ENCODE data around the gene MEFV. TPM values are rescaled to one million over a fixed set of nuclear protein-coding genes. Genes with fewer than 3 reads are reported as not detected.
A peak's percentile ranks its signal among the peaks of the same experiment; 100 is the strongest.

MEFV gene
- total and polyA plus RNA-seq, 2 of the 4 experiments (the other 2 are of a cell fraction), result not detected

DNA sequence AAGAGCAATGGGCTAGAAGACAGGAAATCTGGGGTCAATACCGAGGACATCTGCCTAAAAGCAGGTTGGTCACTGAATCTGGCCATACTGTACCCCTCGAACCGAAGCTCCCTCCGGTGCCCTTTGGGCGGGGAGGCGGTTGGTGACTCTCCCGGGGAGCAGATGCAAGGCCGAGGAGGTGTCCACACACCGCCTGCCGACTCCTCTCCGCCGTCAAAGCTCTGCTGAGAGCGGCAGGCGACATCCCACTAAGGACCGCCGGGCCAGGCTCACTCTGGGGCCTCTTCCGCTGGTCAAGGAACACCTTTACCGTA lies 21.9 kb downstream of the MEFV start:
- peak overlapping the region; percentile 100 for H2AFZ ChIP-seq (replicated peaks; ENCODE audit: low read length, poor library complexity)
- H3K9me1 ChIP-seq (ENCODE audit: insufficient read depth, low read length), result peaks cover 3% of the 10 kb centered on the region; the same call in 1 of the 2 replicates
- no peak overlapping the region for H2BK20ac ChIP-seq (ENCODE audit: low read depth, low read length)
- H3K9me3 ChIP-seq (ENCODE audit: control insufficient read depth, insufficient read depth, low read length), result peaks cover 4% of the 10 kb centered on the region; the same call in 1 of the 2 replicates
- peak overlapping the region; percentile 94 for H2AK9ac ChIP-seq (replicated peaks; ENCODE audit: low read depth, low read length, poor library complexity)
- no peak overlapping the region for H2BK120ac ChIP-seq (ENCODE audit: low read depth, low read length)
- ATAC-seq (ENCODE audit: low read depth) (no peak), DNase-seq (no peak)
- dilution Hi-C loops (cut with HindIII; ENCODE audit: low sequenced_read_pairs, unreplicated experiment), result no loop called here
- H3K27me3 ChIP-seq (ENCODE audit: control insufficient read depth, insufficient read depth, low read length), result no peaks in the 10 kb centered on the region
- ChIA-PET CTCF (no interaction called here), POLR2A (ENCODE audit: unreplicated experiment) (no interaction called here)
- H3K18ac ChIP-seq (ENCODE audit: low read depth, low read length), result no peak overlapping the region
- no TSS peak for BruUV-seq (replicated peaks)
- H3K14ac ChIP-seq (replicated peaks; ENCODE audit: low read depth, low read length), result peak overlapping the region; percentile 17
- intact Hi-C loops (cut with micrococcal nuclease), result loop anchor here (2.0 kb wide), 1 partner anchor 48 kb away; the partner anchor contains the start of gene ZNF263
- peak overlapping the region; percentile 62 for H2BK5ac ChIP-seq (ENCODE audit: low read depth, low read length, poor library complexity, severe bottlenecking)
- peaks cover 21% of the 10 kb centered on the region for H3K36me3 ChIP-seq (ENCODE audit: control insufficient read depth, insufficient read depth, low read length)
- H3K56ac ChIP-seq (ENCODE audit: extremely low read depth, insufficient read depth, low read length), result peak overlapping the region; percentile 73
- in situ Hi-C loops (cut with MboI; ENCODE audit: low sequenced_read_pairs), result no loop called here
- TF ChIP-seq RFX5 (IDR thresholded peaks at IDR 0.05; ENCODE audit: low read depth, low read length) (no peak), CHD1 (IDR thresholded peaks at IDR 0.05; ENCODE audit: low read depth, low read length) (no peak), MAZ (IDR thresholded peaks at IDR 0.05; ENCODE audit: borderline replicate concordance, low read depth, low read length) (no peak), POLR2A (IDR thresholded peaks at IDR 0.05; ENCODE audit: low read depth, low read length) (no peak), CTCF (conservative IDR thresholded peaks at IDR 0.05; ENCODE audit: low read depth, low read length) (no peak), BHLHE40 (IDR thresholded peaks at IDR 0.05; ENCODE audit: low read depth, low read length) (no peak), MAFK (IDR thresholded peaks at IDR 0.05; ENCODE audit: low read depth, low read length) (no peak), MXI1 (IDR thresholded peaks at IDR 0.05; ENCODE audit: borderline replicate concordance, low read depth, low read length) (no peak), RCOR1 (IDR thresholded peaks at IDR 0.05; ENCODE audit: insufficient replicate concordance, low read length) (no peak)
- peak overlapping the region; percentile 71; the same call in 1 of the 2 replicates for H2AK5ac ChIP-seq (ENCODE audit: low read depth, low read length)
- peak overlapping the region; percentile 55 for H4K5ac ChIP-seq (ENCODE audit: low read depth, low read length)
- H3K4me1 ChIP-seq (ENCODE audit: control insufficient read depth, insufficient read depth, low read length), result no peaks in the 10 kb centered on the region
- 1% methylated on average over 16 of the region's 18 CpGs; no CpG with 5 or more reads in 1 of the 2 experiments for WGBS, 2 experiments (ENCODE audit: extremely low coverage in 2 of 2, insufficient read length in 1 of 2)
- peak overlapping the region; percentile 79 for H3K27ac ChIP-seq (ENCODE audit: insufficient read depth, low read length)
- H4K91ac ChIP-seq (ENCODE audit: insufficient read depth, low read depth, low read length), result peak overlapping the region; percentile 4; the same call in 1 of the 2 replicates
- H3K4ac ChIP-seq (ENCODE audit: low read depth, low read length), result peak overlapping the region; percentile 58
- H3K79me1 ChIP-seq (ENCODE audit: low read depth in 1 of 2, low read length in 2 of 2), result peaks cover 22 to 27% of the 10 kb centered on the region in 2 experiments
- H3K23ac ChIP-seq (ENCODE audit: low read depth, low read length), result peak overlapping the region; percentile 75; the same call in 1 of the 2 replicates
- peak overlapping the region; percentile 95 for H3K4me3 ChIP-seq (ENCODE audit: insufficient read depth, low read depth, low read length)
- no peaks in the 10 kb centered on the region for H4K20me1 ChIP-seq (ENCODE audit: insufficient read depth, low read length)
- peak overlapping the region; percentile 97 for H3K4me2 ChIP-seq (ENCODE audit: low read depth, low read length)
- no peak overlapping the region for H2BK15ac ChIP-seq (ENCODE audit: low read depth, low read length)
- H4K8ac ChIP-seq (ENCODE audit: low read depth in 2 of 2, low read length in 2 of 2), result peak overlapping the region; percentile 20 to 75
- H3K9ac ChIP-seq (ENCODE audit: low read depth, low read length), result peak overlapping the region; percentile 96

All from IMR-90 (cell line).